Astrocyte of the spinal cord (primary cell): Measurements from ENCODE around the gene ZC3H7B.
"Not testable (repeated sequence)": the region's sequence is repeated elsewhere in the genome, so short reads cannot be mapped to it uniquely, and the experiment has no call there.

Source experiments
- DNase-seq: peaks from one replicate; pipeline ENCODE4 v3.0.0; 2011; ENCODE audit warnings: low read depth, low spot score
- H3K4me3 ChIP-seq: 2 replicates; pipeline ENCODE4 v1.5.1; 2011; ENCODE audit warnings: low read depth, mild to moderate bottlenecking, low read length, moderate library complexity
- CTCF ChIP-seq: IDR thresholded peaks from 2 replicates; pipeline ENCODE4 v1.5.1; 2012; ENCODE audit warnings: low read depth, mild to moderate bottlenecking, low read length, inconsistent platforms
- in situ Hi-C: cut with HindIII; loops from 2 replicates; pipeline ENCODE4 v1.10.0; 2017; ENCODE audit warnings: low sequenced_read_pairs

The ZC3H7B gene

GRCh38 chr22:41301085-41302020 is at the start of gene ZC3H7B:
TSS of gene ZC3H7B (plus strand) at chr22:41301525. CDS start at chr22:41320661, 19,136 bp downstream.
- peak; percentile 83 for DNase-seq
- TF ChIP-seq CTCF: peak; percentile 62
- H3K4me3 ChIP-seq: peak within 1 kb of the TSS; percentile 93
- in situ Hi-C loops: no loop called here

GRCh38 chr22:41252365-41252764 is 49.0 kb upstream of the ZC3H7B start:
- in situ Hi-C loops: no loop called here
- no peak for DNase-seq
- no peak for TF ChIP-seq CTCF
- H3K4me3 ChIP-seq: no peak overlapping the region

- in situ Hi-C loops: no loop called here
- no peak for DNase-seq
- TF ChIP-seq CTCF: no peak
- no peak overlapping the region for H3K4me3 ChIP-seq
Measured at GRCh38 chr22:41254230-41254629, 47.1 kb upstream of the ZC3H7B start.

GRCh38 chr22:41256254-41257253 is 44.8 kb upstream of the ZC3H7B start:
- TF ChIP-seq CTCF: peak; percentile 17
- DNase-seq: peak; percentile 82
- in situ Hi-C loops: no loop called here
- H3K4me3 ChIP-seq: no peak overlapping the region

GRCh38 chr22:41257696-41258095 is 43.6 kb upstream of the ZC3H7B start:
- no peak for TF ChIP-seq CTCF
- in situ Hi-C loops: no loop called here
- H3K4me3 ChIP-seq: no peak overlapping the region
- DNase-seq: no peak

- DNase-seq, in situ Hi-C loops, H3K4me3 ChIP-seq: not testable (repeated sequence)
Measured at GRCh38 chr22:41259756-41260155, 41.6 kb upstream of the ZC3H7B start.

- no peak for DNase-seq
- H3K4me3 ChIP-seq: no peak overlapping the region
- in situ Hi-C loops: no loop called here
- TF ChIP-seq CTCF: no peak
Measured at GRCh38 chr22:41260871-41261270, 40.5 kb upstream of the ZC3H7B start.
